Stimulated activated CD4-positive, alpha-beta T cell treated with anti-CD3 and anti-CD28 coated beads, Interleukin-2, amount 100 ng/mL, for 48 hours (primary cell): Measurements from ENCODE around the gene GRWD1.
A peak's percentile ranks its signal among the peaks of the same experiment; 100 is the strongest.

Experiments
- DNase-seq, 2 donors: peaks; one replicate each; pipeline ENCODE4 v3.0.0-alpha.2; 2020

Gene GRWD1

GRCh38 chr19:48498595-48499311 is 53.0 kb downstream of the GRWD1 start:
- DNase-seq = no peak

- no peak for DNase-seq
Observed at GRCh38 chr19:48499316-48500090, 53.7 kb downstream of the GRWD1 start.

GRCh38 chr19:48500830-48501493 is 55.2 kb downstream of the GRWD1 start:
- DNase-seq = no peak

GRCh38 chr19:48501494-48502349 is 55.9 kb downstream of the GRWD1 start:
- DNase-seq = peak; percentile 49 to 55

- DNase-seq = no peak
Observed at GRCh38 chr19:48502350-48503018, 56.7 kb downstream of the GRWD1 start.

- no peak for DNase-seq
Observed at GRCh38 chr19:48506138-48506733, 60.5 kb downstream of the GRWD1 start.
